RWPE1 (cell line): Measurements from ENCODE around the gene SND1.

ENCODE experiments used
- CTCF ChIA-PET: fragments of 350-600 bp; sonication (Branson Sonifier 250); formaldehyde crosslinking; extraction: SDS; loops from one replicate; lab custom pipeline; 2021; lab: Yijun Ruan, JAX
- POLR2A ChIA-PET: fragments of 400-600 bp; formaldehyde crosslinking; extraction: SDS; loops from one replicate; lab custom pipeline; 2020; ENCODE audit warnings: antibody characterized with exemption; ENCODE audit not compliant: low non-redundant PET; lab: Yijun Ruan, JAX
- DNase-seq: peaks from one replicate; pipeline ENCODE4 v3.0.0; 2012; ENCODE audit warnings: low spot score
- H3K27ac ChIP-seq: fragments of 450-650 bp; 2 replicates; pipeline ENCODE4 v1.5.1; 2017
- TF ChIP-seq, protein P1 (sequence below): fragments of 450-650 bp; conservative IDR thresholded peaks from 2 replicates; pipeline ENCODE4 v1.5.1; 2017; ENCODE audit warnings: low read depth, mild to moderate bottlenecking

The SND1 gene

GRCh38 chr7:127798769-127799372 is 146.9 kb downstream of the SND1 start:
- no peak for DNase-seq
- H3K27ac ChIP-seq: no peak overlapping the region
- TF ChIP-seq, protein P1, sequence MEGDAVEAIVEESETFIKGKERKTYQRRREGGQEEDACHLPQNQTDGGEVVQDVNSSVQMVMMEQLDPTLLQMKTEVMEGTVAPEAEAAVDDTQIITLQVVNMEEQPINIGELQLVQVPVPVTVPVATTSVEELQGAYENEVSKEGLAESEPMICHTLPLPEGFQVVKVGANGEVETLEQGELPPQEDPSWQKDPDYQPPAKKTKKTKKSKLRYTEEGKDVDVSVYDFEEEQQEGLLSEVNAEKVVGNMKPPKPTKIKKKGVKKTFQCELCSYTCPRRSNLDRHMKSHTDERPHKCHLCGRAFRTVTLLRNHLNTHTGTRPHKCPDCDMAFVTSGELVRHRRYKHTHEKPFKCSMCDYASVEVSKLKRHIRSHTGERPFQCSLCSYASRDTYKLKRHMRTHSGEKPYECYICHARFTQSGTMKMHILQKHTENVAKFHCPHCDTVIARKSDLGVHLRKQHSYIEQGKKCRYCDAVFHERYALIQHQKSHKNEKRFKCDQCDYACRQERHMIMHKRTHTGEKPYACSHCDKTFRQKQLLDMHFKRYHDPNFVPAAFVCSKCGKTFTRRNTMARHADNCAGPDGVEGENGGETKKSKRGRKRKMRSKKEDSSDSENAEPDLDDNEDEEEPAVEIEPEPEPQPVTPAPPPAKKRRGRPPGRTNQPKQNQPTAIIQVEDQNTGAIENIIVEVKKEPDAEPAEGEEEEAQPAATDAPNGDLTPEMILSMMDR: no peak
- ChIA-PET POLR2A (no interaction called here), CTCF (interaction anchor here (0.5 to 0.7 kb wide), 2 partner anchors 23 to 44 kb away, joined by 4 read pairs; no protein-coding TSS in a partner anchor)

GRCh38 chr7:127799535-127800305 is 147.7 kb downstream of the SND1 start:
- ChIA-PET POLR2A (interaction anchor here (0.6 kb wide), 1 partner anchor 36 kb away, joined by 4 read pairs; no protein-coding TSS in a partner anchor), CTCF (interaction anchor here (0.5 kb wide), 1 partner anchor 24 kb away, joined by 4 read pairs; no protein-coding TSS in a partner anchor)
- TF ChIP-seq, protein P1: no peak
- no peak for DNase-seq
- H3K27ac ChIP-seq: no peak overlapping the region

GRCh38 chr7:127802845-127803244 is 150.9 kb downstream of the SND1 start:
- H3K27ac ChIP-seq: no peak overlapping the region
- ChIA-PET POLR2A (no interaction called here), CTCF (no interaction called here)
- TF ChIP-seq, protein P1: no peak
- DNase-seq: no peak

- POLR2A ChIA-PET: no interaction called here
- CTCF ChIA-PET: no interaction called here
- DNase-seq: peak; percentile 11
- no peak overlapping the region for H3K27ac ChIP-seq
- TF ChIP-seq, protein P1: no peak
Measured at GRCh38 chr7:127803626-127804025, 151.6 kb downstream of the SND1 start.

DNA sequence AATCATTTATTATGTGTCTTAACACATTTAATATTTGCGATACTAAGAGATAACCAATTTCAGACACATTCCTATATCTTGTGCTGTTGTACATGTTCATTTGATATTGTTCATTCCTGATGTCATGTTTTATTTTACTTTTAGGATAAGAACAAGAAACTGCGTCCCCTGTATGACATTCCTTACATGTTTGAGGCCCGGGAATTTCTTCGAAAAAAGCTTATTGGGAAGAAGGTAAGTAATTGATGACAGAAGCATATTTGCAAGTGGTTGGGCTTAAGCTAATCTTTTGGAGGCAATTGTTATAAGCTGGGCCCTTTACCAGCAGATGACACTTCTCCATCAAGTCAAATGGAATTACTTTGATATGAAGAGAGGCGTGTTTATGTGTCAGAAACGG is 155.3 kb downstream of the SND1 start:
- POLR2A ChIA-PET: no interaction called here

DNA sequence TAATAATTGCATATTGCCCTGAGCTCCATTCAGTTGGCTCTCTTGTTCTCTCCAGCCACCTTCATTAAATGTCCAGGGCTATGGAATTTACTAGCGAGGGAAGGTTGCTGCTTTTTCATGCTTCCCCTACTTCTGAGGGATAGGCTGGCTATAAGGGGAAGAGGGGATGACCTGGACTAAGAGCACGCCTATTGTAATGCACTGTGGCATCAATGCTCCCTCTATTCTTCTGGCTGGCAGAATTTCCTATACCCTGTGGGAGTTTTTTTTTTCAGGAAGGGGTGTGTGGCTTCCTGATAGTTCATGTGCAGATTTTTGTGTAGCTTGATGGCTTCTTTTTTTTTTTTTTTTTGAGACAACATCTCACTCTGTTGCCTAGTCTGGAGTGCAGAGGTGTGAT is 155.8 kb downstream of the SND1 start:
- TF ChIP-seq, protein P1: no peak
- ChIA-PET CTCF (interaction anchor here (0.7 kb wide), 1 partner anchor 590 kb away, joined by 3 read pairs; no protein-coding TSS in a partner anchor), POLR2A (no interaction called here)
- H3K27ac ChIP-seq: no peak overlapping the region
- DNase-seq: no peak

More for the DNA sequence above, 155.3 kb downstream of the SND1 start:
- CTCF ChIA-PET: no interaction called here
- DNase-seq: no peak
- H3K27ac ChIP-seq: no peak overlapping the region
- TF ChIP-seq, protein P1: no peak
